ENCODE data around the gene GATA5.

DNA sequence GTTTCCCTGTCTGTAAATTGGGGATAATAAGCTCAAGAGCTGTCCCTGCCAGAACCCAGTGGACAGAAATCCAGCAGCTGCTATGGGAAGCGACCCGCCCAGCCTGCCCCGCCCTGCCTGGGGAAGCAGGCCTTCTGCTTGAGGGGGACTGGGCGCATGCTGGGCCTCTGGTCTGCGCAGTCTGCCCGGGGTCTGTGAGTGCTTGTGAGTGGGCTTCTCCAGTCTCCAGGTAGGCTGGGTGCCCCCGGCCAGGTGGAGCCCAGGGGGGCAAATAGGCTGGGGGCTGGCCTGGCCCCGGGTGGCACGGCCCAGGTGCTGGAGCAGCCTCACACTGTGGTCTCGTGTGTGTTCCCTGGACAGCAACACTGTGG, 47.8 kb downstream of the GATA5 start:
- no peak for TF ChIP-seq POLR2A (IDR thresholded peaks at IDR 0.05; ENCODE audit: borderline replicate concordance, extremely low read depth, insufficient read depth, insufficient read length)
- TF ChIP-seq, protein P1, sequence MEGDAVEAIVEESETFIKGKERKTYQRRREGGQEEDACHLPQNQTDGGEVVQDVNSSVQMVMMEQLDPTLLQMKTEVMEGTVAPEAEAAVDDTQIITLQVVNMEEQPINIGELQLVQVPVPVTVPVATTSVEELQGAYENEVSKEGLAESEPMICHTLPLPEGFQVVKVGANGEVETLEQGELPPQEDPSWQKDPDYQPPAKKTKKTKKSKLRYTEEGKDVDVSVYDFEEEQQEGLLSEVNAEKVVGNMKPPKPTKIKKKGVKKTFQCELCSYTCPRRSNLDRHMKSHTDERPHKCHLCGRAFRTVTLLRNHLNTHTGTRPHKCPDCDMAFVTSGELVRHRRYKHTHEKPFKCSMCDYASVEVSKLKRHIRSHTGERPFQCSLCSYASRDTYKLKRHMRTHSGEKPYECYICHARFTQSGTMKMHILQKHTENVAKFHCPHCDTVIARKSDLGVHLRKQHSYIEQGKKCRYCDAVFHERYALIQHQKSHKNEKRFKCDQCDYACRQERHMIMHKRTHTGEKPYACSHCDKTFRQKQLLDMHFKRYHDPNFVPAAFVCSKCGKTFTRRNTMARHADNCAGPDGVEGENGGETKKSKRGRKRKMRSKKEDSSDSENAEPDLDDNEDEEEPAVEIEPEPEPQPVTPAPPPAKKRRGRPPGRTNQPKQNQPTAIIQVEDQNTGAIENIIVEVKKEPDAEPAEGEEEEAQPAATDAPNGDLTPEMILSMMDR (IDR thresholded peaks at IDR 0.05 in 2 of 3, conservative IDR thresholded peaks at IDR 0.05 in 1 of 3; ENCODE audit: borderline replicate concordance in 1 of 3, insufficient read depth in 1 of 3, low read depth in 2 of 3, low read length in 2 of 3): no peak
